Activated T-helper 9 cell treated with anti-CD3 and anti-CD28 coated beads, Interleukin-2, amount 50 U/mL, for 16 hours (primary cell): ENCODE results near the gene ZBTB42.

ENCODE experiments used
- DNase-seq: peaks from one replicate; pipeline ENCODE4 v3.0.0-alpha.2; 2020; ENCODE audit warnings: low read depth

The ZBTB42 gene

GRCh38 chr14:104769324-104770071 is 31.4 kb upstream of the ZBTB42 start:
- no peak for DNase-seq

- DNase-seq = no peak
These were observed 30.8 kb upstream of the ZBTB42 start for GRCh38 chr14:104770072-104770579.

DNA sequence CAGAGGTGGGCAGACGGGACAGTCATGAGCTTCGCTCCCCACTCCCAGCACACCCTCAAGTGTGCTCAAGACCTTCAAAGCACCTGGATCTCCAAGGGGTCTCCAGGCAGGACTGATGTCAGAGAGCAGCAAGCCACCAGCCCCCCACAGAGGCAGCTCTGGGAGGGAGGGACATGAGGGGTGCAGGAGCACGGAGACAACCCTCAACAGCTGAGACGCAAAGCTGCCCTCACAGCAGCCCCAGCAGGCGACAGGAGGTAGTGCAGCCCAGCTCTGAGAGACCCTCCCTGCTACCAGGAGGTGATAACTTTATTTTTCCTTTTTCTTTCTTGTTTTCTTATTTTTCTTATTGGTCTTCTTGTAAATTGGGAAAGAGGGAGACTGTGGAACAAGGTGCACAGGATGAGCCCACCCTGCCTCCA is 30.0 kb upstream of the ZBTB42 start:
- no peak for DNase-seq

- no peak for DNase-seq
These were observed 29.5 kb upstream of the ZBTB42 start for GRCh38 chr14:104771374-104771773.

- DNase-seq = no peak
These were observed 28.8 kb upstream of the ZBTB42 start for GRCh38 chr14:104771918-104772706.

DNA sequence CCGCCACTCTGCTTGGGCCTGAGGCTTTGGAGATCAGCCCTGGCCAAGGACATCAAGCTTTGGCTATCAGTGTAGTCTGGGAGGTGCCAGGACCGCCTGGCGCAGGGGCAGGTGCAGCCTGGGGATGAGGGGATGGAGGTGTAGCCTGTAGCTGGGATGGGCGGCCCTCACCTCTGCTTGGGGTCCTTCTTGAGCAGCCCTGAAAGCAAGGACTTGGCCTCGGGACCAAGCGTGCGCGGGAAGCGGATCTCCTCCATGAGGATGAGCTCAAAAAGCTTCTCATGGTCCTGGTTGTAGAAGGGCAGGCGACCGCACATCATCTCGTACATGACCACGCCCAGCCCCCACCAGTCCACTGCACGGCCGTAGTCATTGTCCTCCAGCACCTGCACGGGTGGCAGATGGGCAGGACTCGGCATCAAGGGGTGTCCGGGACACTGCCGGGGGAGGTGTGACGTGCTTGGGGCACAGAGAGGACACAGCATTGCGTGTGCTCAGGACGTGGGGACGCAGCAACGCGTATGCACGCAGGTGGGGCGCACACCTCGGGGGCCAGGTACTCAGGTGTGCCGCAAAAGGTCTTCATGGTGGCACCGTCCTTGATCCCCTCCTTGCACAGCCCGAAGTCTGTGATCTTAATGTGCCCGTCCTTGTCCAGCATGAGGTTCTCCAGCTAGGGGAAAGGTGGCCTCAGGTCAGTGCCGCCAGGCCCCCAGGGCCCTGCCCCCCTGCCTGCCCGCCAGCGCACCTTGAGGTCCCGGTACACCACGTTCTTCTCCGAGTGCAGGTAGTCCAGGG is 28.0 kb upstream of the ZBTB42 start:
- DNase-seq = no peak

DNA sequence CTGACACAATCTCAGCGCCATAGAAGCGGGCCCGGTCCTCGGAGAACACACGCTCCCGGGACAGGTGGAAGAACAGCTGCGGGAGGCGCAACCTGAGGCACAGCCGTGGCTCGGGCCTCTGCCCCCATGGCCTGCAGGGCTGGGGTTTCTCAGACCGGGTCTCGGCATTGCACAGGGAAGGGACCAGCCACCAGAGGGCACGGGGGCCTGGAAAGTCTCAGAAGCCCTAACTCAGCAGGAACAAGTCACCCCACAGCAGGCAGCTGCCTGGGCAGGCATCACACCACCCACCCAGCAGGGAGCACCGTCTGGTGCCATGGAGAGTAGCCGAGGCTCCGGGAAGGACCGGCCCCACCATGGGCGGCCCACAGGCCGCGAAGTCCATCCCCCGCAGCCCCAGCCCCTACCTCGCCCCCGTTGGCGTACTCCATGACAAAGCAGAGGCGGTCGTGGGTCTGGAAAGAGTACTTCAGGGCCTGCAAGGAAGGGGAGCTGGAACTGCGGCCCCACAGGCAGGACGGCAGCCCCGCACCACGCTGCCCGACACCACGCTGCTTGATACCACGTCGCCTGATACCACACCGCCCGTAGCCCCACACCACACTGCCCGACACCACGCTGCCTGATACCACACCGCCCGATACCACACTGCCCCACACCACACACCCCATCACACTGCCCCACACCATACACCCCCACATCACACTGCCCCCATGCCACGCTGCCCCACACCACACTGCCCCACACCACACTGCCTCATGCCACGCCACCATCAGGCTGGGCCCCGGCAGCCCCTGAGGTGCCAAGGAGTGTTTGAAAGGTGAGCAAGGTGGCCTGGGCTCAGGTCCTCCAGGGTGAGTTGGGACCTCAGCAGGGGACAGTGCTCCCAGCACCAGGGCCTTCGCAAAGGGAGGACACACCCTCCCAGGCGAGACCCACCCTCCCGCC is 27.1 kb upstream of the ZBTB42 start:
- DNase-seq = no peak

- DNase-seq = no peak
These were observed 26.3 kb upstream of the ZBTB42 start for GRCh38 chr14:104774453-104775072.

DNA sequence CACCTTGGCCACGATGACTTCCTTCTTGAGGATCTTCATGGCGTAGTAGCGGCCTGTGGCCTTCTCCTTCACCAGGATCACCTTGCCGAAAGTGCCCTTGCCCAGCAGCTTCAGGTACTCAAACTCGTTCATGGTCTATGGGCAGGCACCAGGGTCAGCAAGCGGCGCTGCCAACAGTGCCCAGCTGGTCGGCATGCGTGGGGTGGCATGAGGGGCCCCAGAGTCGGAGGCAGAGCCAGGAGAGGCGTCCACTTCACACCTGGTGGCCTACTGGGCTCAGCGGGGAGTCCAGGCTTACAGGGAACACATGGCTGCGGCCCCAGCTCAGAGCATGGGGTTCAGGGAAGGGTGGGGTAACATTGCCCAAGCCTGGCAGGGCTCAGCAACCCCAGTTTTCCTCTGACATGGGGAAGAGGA is 25.8 kb upstream of the ZBTB42 start:
- DNase-seq = no peak

DNA sequence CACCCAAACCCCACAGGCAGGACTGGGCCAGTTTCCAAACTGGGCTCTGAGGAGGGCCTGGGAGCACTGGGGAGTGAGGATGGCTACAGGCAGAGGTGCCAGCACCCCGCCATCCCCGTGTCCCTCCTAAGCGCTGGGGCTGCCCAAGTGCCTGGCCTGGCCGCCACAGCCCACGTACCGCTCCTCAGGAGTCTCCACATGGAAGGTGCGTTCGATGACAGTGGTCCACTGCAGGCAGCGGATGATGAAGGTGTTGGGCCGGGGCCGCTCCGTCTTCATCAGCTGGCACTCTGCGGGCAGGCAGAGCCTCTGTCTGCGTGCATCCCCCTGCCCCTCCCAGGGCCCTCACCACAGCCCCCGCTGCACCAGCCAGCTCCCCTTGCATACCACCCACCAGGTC is 24.4 kb upstream of the ZBTB42 start:
- DNase-seq = no peak

DNA sequence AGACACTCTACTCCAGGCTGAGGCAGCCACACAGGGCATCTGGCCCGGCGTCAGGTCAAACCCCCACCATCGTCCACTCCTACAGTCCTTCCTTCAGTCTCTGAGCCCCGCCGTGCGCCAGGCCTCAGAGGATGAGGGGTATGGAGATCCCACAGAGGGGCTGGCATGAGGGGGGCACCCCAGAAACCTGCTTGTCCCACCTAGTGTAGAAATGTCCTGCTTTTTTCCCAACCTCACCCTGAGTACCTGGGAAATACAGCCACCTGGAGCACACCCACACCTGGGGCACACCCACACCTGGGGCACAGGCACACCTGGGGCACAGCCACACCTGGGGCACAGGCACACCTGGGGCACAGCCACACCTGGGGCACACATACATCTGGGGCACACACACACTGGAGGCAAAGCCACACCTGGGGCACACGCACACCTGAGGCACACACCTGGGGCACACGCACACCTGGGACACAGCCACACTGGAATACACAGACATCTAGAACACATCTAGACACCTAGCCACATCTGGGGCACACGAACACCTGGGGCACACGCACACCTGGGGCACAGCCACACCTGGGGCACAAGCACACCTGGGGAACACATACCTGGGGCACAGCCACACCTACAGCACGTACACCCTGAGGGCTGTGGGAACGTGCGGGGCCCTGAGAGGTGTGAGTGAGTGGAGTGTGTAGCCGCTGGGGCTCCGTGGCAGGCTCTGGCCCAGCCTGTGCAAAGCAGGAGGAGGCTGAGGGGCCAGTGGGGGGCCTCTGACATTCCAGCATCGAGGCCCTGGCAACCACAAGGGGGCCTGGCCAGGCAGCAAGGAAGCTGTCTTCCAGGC is 23.7 kb upstream of the ZBTB42 start:
- DNase-seq = no peak

DNA sequence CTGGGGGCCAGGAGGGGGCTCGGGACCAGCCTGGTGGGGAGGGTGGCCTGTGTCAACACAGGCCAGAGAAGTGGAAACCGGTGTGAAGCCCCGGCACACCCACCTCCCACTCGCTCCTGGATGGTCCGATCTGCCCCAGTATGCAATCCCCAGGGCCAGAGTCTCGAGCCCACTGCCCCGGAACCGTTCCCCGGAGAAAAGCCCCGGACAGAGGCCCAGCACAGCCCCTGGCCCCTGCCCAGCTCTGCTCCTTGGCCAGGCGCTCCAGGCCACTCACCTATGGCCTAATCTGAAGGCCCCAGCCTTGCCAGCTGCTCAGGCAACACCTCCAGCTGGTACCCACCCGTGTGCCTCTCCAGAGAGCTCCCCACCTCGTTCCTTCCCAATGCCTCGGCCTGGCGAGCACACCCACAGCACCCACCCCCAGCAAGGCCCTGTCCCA is 23.1 kb upstream of the ZBTB42 start:
- no peak for DNase-seq

DNA sequence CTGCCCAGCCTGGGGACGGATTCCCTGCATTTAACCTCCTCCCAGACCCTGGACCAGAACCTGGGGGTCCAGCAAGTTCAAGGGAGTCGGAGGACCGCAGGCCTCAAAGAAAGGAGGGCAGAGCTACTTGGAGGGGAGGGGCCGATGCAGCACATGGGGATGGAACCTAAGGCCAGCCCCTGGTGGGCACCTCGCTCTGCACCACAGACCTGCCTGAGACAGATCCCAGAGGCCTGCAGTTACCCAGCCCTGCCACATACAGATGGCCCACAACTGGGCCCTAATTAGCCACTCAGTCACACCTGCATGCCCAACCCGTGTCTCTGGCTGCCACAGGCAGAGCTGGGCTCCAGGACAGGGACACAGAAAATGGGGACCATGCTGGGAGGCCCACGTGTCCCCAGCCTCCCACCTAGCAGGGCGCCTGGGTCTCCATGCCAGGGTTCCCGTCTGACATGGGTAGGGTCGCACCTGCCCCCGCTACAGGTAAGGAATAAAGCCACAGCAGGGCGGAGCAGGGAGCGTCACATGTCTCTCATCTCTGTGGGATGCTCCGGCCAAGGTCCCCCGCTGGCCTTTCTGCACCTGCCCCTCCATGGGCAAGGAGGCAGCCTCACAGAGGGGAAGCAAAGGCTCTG is 22.1 kb upstream of the ZBTB42 start:
- DNase-seq = no peak

- no peak for DNase-seq
These were observed 21.0 kb upstream of the ZBTB42 start for GRCh38 chr14:104779776-104780512.

- no peak for DNase-seq
These were observed 20.3 kb upstream of the ZBTB42 start for GRCh38 chr14:104780513-104781030.

- DNase-seq = no peak
These were observed 19.4 kb upstream of the ZBTB42 start for GRCh38 chr14:104781271-104782077.

GRCh38 chr14:104782086-104782807 is 18.7 kb upstream of the ZBTB42 start:
- DNase-seq = no peak
